ENCODE results near the gene RAG2.
"Not testable (repeated sequence)": the region's sequence is repeated elsewhere in the genome, so short reads cannot be mapped to it uniquely, and the experiment has no call there.

The RAG2 gene

GRCh38 chr11:36557390-36557789, 40.6 kb downstream of the RAG2 start:
- FAIRE-seq; DNase-seq (ENCODE audit: insufficient read length, low spot score): not testable (repeated sequence)

GRCh38 chr11:36550385-36551115, 47.5 kb downstream of the RAG2 start:
- FAIRE-seq (no peak), DNase-seq (ENCODE audit: insufficient read length, low spot score) (no peak)
